Vagina (tissue), 2 donors: ENCODE results near the gene BLACAT1. TPM values are rescaled to one million over a fixed set of nuclear protein-coding genes. Genes with fewer than 3 reads are reported as not detected.

Source experiments
- DNase-seq, 2 donors: peaks; one replicate each; pipeline ENCODE4 v3.0.0-alpha.2; 2017; ENCODE audit errors: extremely low spot score in 2 of 2
- H3K27ac ChIP-seq: fragments of 200-600 bp; sonication (generic); one replicate; pipeline ENCODE4 v1.5.1; 2019
- H3K27me3 ChIP-seq: fragments of 200-600 bp; sonication (generic); one replicate; pipeline ENCODE4 v1.5.1; 2019
- H3K36me3 ChIP-seq, 2 donors: fragments of 200-600 bp; sonication (generic); one replicate each; pipeline ENCODE4 v1.5.1; 2017 to 2019
- H3K4me1 ChIP-seq: fragments of 200-600 bp; sonication (generic); one replicate; pipeline ENCODE4 v1.5.1; 2019
- H3K4me3 ChIP-seq, 2 donors: fragments of 200-600 bp; sonication (generic); 1 replicate in 1 of 2; 2 replicates in 1 of 2; pipeline ENCODE4 v1.5.1; 2016 to 2019
- H3K9me3 ChIP-seq: fragments of 200-600 bp; sonication (generic); one replicate; pipeline ENCODE4 v1.5.1; 2019
- CTCF ChIP-seq, 3 experiments: fragments of 450-650 bp in 2 of 3; fragments of 200-600 bp in 1 of 3; sonication (generic) in 1 of 3; IDR thresholded peaks; one replicate each; pipeline ENCODE4 v1.5.1; 2017 to 2019; ENCODE audit warnings: antibody characterized with exemption in 3 of 3, mild to moderate bottlenecking in 2 of 3, moderate library complexity in 2 of 3
- POLR2A ChIP-seq, 2 donors: fragments of 450-650 bp; IDR thresholded peaks; one replicate each; pipeline ENCODE4 v1.6.1; 2017; ENCODE audit warnings: antibody characterized with exemption in 2 of 2, mild to moderate bottlenecking in 2 of 2, moderate library complexity in 2 of 2
- POLR2AphosphoS5 ChIP-seq, 2 donors: sonication (generic); formaldehyde crosslinking; IDR thresholded peaks; one replicate each; pipeline ENCODE4 v1.9.0; 2017; ENCODE audit warnings: antibody characterized with exemption in 2 of 2, mild to moderate bottlenecking in 2 of 2, low read depth in 1 of 2; ENCODE audit not compliant: insufficient read depth in 1 of 2
- intact Hi-C: fragments of 100-400 bp; cut with DNase I; formaldehyde crosslinking; loops from one replicate; pipeline ENCODE4 v1.15.1; 2023
- total RNA-seq: library from RNA; depleted of rRNA; stranded (reverse); fragments of >200 nt; gene quantifications from one replicate; pipeline ENCODE4 v1.2.3, GENCODE V29; 2016

Gene BLACAT1
- total RNA-seq, 1 donor from 2014 or later, result 0.98 TPM

GRCh38 chr1:205452364-205452763 is 3.5 kb downstream of the BLACAT1 start:
- Histone ChIP-seq H3K27ac (no peak overlapping the region), H3K9me3 (no peaks in the 10 kb centered on the region), H3K36me3 (no peaks in the 10 kb centered on the region), H3K27me3 (peaks cover 23% of the 10 kb centered on the region), H3K4me1 (peaks cover 26% of the 10 kb centered on the region), H3K4me3 (no peak overlapping the region)
- TF ChIP-seq POLR2AphosphoS5 (IDR thresholded peaks at IDR 0.05; ENCODE audit: insufficient read depth in 1 of 2, low read depth in 1 of 2), result no peak
- no peak for TF ChIP-seq CTCF (IDR thresholded peaks at IDR 0.05)
- no peak for TF ChIP-seq POLR2A (IDR thresholded peaks at IDR 0.05)
- DNase-seq, result no peak
- intact Hi-C loops, result no loop called here

GRCh38 chr1:205451759-205452164 is 4.1 kb downstream of the BLACAT1 start:
- Histone ChIP-seq H3K4me3 (no peak overlapping the region), H3K27me3 (peaks cover 19% of the 10 kb centered on the region), H3K9me3 (no peaks in the 10 kb centered on the region), H3K4me1 (peaks cover 26% of the 10 kb centered on the region), H3K27ac (no peak overlapping the region), H3K36me3 (no peaks in the 10 kb centered on the region)
- TF ChIP-seq POLR2AphosphoS5 (IDR thresholded peaks at IDR 0.05; ENCODE audit: insufficient read depth in 1 of 2, low read depth in 1 of 2), result no peak
- intact Hi-C loops, result no loop called here
- DNase-seq, result no peak

- Histone ChIP-seq H3K27me3 (peaks cover 14% of the 10 kb centered on the region), H3K4me3 (no peak overlapping the region), H3K36me3 (no peaks in the 10 kb centered on the region), H3K4me1 (peaks cover 21% of the 10 kb centered on the region), H3K27ac (no peak overlapping the region), H3K9me3 (no peaks in the 10 kb centered on the region)
- intact Hi-C loops, result no loop called here
- TF ChIP-seq POLR2A (IDR thresholded peaks at IDR 0.05) (no peak), CTCF (IDR thresholded peaks at IDR 0.05) (no peak), POLR2AphosphoS5 (IDR thresholded peaks at IDR 0.05; ENCODE audit: insufficient read depth in 1 of 2, low read depth in 1 of 2) (no peak)
- no peak for DNase-seq
These were observed 4.6 kb downstream of the BLACAT1 start for GRCh38 chr1:205451202-205451601.

- Histone ChIP-seq H3K36me3 (no peaks in the 10 kb centered on the region), H3K4me1 (peaks cover 14% of the 10 kb centered on the region), H3K27ac (no peak overlapping the region), H3K4me3 (no peak overlapping the region), H3K9me3 (no peaks in the 10 kb centered on the region), H3K27me3 (peaks cover 6% of the 10 kb centered on the region)
- intact Hi-C loops, result no loop called here
- TF ChIP-seq POLR2AphosphoS5 (IDR thresholded peaks at IDR 0.05; ENCODE audit: insufficient read depth in 1 of 2, low read depth in 1 of 2) (no peak), POLR2A (IDR thresholded peaks at IDR 0.05) (no peak), CTCF (IDR thresholded peaks at IDR 0.05) (no peak)
- no peak for DNase-seq
These were observed 5.4 kb downstream of the BLACAT1 start for GRCh38 chr1:205450448-205450847.

GRCh38 chr1:205449750-205450443 is 5.9 kb downstream of the BLACAT1 start:
- Histone ChIP-seq H3K27me3 (peaks cover under 1% of the 10 kb centered on the region), H3K36me3 (no peaks in the 10 kb centered on the region), H3K27ac (no peak overlapping the region), H3K9me3 (no peaks in the 10 kb centered on the region), H3K4me1 (peaks cover 13% of the 10 kb centered on the region), H3K4me3 (peak overlapping the region in 1 of 2 donors; percentile 22)
- TF ChIP-seq POLR2AphosphoS5 (IDR thresholded peaks at IDR 0.05; ENCODE audit: insufficient read depth in 1 of 2, low read depth in 1 of 2) (no peak), CTCF (IDR thresholded peaks at IDR 0.05) (no peak), POLR2A (IDR thresholded peaks at IDR 0.05) (no peak)
- intact Hi-C loops, result no loop called here
- no peak for DNase-seq
